Measurements from ENCODE around the gene TOR2A. TPM values are rescaled to one million over a fixed set of nuclear protein-coding genes. Genes with fewer than 3 reads are reported as not detected.

TOR2A gene
- total and polyA plus RNA-seq, 2 of the 8 experiments (the other 6 are each of a cell fraction or from before 2014, with no cell fraction given): 18.7 to 24.9 TPM

DNA sequence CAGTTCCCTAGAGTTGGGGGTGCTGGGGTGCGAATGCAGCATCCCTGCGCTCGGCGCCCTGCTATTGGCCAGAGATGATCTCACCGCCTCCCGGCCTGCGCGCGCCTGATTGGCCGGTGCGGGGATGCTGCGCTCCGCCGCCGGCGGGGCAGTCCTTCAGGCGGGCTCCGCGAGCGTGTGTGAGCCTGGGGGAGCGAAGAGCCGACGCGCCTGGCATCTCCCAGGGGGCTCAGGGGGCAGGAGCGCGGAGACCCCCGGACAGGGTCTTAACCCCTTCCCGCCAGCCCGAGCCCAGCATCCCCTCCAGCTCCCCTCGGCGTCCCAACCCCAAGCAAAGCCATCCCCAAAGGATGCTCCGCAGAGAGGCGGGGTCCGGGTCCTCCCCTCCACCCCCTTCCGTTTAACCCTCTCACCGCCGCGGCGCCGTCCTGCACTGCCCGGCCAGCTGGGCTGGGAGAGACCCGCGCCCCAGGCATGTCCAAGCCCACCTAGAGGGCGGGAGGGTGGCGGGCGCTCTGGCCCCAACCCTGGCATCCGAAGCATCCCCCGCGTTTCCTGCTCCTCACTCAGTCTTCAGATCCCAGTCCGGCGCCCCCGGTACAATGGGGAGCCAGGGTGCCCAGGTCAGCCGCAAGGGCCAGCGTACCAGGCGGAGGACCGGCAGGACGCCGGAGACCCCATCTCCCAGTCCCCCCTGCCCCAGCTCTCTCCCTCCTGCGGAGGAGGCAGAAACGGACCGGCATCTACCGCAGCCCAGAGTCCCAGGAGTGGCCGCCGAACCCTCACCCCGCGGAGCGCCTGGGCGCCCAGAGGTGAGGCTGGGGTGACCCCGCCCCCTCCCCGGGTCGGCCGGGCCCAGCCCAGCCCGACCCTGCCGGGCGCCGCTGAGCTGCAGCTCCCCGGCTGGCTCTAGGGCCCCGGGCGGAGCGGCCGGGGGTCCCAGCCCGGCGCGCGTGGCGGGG, 19.3 kb upstream of the TOR2A start (continued):
- TF ChIP-seq RNF2 (IDR thresholded peaks at IDR 0.05; ENCODE audit: borderline replicate concordance, low read depth, low read length, missing control alignments, poor library complexity, severe bottlenecking) (no peak), SIN3A (conservative IDR thresholded peaks at IDR 0.05 in 1 of 2, IDR thresholded peaks at IDR 0.05 in 1 of 2; ENCODE audit: low read depth in 1 of 2, low read length in 2 of 2) (peak in 1 of 2 experiments; percentile 74; a peak in 2 of 4 replicates), YY1 (IDR thresholded peaks at IDR 0.05; ENCODE audit: low read depth, low read length) (0 out of 2 replicates have a peak, but pooled peaks have one; percentile 34), NRF1 (IDR thresholded peaks at IDR 0.05; ENCODE audit: low read depth, low read length) (no peak), JUN (IDR thresholded peaks at IDR 0.05; ENCODE audit: low read depth, low read length) (peak; percentile 77), CEBPB (IDR thresholded peaks at IDR 0.05; ENCODE audit: low read depth, low read length) (no peak), MAFK (IDR thresholded peaks at IDR 0.05; ENCODE audit: low read depth, low read length) (no peak), NANOG (IDR thresholded peaks at IDR 0.05; ENCODE audit: insufficient read depth, low read depth, low read length, poor library complexity, severe bottlenecking) (no peak), CBX8 (IDR thresholded peaks at IDR 0.05; ENCODE audit: borderline replicate concordance, low read depth, low read length) (no peak), TEAD4 (IDR thresholded peaks at IDR 0.05; ENCODE audit: low read depth, low read length) (no peak), POLR2A (IDR thresholded peaks at IDR 0.05; ENCODE audit: control extremely low read depth in 1 of 2, low read depth in 2 of 2, low read length in 2 of 2) (peak in 1 of 2 experiments; percentile 29; a peak in 1 of 3 replicates), BACH1 (IDR thresholded peaks at IDR 0.05; ENCODE audit: low read length) (no peak), SIX5 (IDR thresholded peaks at IDR 0.05; ENCODE audit: low read depth, low read length) (no peak), ZNF274 (IDR thresholded peaks at IDR 0.05; ENCODE audit: borderline replicate concordance, extremely low read depth, low read length) (no peak)
- TF ChIP-seq, protein P1, sequence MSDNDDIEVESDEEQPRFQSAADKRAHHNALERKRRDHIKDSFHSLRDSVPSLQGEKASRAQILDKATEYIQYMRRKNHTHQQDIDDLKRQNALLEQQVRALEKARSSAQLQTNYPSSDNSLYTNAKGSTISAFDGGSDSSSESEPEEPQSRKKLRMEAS (IDR thresholded peaks at IDR 0.05): peak; percentile 24; the same call in 1 of the 2 replicates
- TF ChIP-seq, protein P2, sequence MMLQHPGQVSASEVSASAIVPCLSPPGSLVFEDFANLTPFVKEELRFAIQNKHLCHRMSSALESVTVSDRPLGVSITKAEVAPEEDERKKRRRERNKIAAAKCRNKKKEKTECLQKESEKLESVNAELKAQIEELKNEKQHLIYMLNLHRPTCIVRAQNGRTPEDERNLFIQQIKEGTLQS (IDR thresholded peaks at IDR 0.05; ENCODE audit: insufficient read depth, low read depth, low read length): no peak
- TF ChIP-seq, protein P3, sequence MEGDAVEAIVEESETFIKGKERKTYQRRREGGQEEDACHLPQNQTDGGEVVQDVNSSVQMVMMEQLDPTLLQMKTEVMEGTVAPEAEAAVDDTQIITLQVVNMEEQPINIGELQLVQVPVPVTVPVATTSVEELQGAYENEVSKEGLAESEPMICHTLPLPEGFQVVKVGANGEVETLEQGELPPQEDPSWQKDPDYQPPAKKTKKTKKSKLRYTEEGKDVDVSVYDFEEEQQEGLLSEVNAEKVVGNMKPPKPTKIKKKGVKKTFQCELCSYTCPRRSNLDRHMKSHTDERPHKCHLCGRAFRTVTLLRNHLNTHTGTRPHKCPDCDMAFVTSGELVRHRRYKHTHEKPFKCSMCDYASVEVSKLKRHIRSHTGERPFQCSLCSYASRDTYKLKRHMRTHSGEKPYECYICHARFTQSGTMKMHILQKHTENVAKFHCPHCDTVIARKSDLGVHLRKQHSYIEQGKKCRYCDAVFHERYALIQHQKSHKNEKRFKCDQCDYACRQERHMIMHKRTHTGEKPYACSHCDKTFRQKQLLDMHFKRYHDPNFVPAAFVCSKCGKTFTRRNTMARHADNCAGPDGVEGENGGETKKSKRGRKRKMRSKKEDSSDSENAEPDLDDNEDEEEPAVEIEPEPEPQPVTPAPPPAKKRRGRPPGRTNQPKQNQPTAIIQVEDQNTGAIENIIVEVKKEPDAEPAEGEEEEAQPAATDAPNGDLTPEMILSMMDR (IDR thresholded peaks at IDR 0.05; ENCODE audit: control extremely low read depth in 1 of 3, insufficient read depth in 1 of 3, low read depth in 1 of 3, low read length in 3 of 3): no peak
- TF ChIP-seq, protein P4, sequence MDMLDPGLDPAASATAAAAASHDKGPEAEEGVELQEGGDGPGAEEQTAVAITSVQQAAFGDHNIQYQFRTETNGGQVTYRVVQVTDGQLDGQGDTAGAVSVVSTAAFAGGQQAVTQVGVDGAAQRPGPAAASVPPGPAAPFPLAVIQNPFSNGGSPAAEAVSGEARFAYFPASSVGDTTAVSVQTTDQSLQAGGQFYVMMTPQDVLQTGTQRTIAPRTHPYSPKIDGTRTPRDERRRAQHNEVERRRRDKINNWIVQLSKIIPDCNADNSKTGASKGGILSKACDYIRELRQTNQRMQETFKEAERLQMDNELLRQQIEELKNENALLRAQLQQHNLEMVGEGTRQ (IDR thresholded peaks at IDR 0.05; ENCODE audit: low read length): no peak
